Fibroblast of skin of right quadriceps (primary cell): Measurements from ENCODE around the gene PPP5C.
"Not testable (repeated sequence)": the region's sequence is repeated elsewhere in the genome, so short reads cannot be mapped to it uniquely, and the experiment has no call there.

Source experiments
- DNase-seq: peaks from one replicate; pipeline ENCODE4 v3.0.0-alpha.2; 2013

PPP5C gene, protein sequence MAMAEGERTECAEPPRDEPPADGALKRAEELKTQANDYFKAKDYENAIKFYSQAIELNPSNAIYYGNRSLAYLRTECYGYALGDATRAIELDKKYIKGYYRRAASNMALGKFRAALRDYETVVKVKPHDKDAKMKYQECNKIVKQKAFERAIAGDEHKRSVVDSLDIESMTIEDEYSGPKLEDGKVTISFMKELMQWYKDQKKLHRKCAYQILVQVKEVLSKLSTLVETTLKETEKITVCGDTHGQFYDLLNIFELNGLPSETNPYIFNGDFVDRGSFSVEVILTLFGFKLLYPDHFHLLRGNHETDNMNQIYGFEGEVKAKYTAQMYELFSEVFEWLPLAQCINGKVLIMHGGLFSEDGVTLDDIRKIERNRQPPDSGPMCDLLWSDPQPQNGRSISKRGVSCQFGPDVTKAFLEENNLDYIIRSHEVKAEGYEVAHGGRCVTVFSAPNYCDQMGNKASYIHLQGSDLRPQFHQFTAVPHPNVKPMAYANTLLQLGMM

DNA sequence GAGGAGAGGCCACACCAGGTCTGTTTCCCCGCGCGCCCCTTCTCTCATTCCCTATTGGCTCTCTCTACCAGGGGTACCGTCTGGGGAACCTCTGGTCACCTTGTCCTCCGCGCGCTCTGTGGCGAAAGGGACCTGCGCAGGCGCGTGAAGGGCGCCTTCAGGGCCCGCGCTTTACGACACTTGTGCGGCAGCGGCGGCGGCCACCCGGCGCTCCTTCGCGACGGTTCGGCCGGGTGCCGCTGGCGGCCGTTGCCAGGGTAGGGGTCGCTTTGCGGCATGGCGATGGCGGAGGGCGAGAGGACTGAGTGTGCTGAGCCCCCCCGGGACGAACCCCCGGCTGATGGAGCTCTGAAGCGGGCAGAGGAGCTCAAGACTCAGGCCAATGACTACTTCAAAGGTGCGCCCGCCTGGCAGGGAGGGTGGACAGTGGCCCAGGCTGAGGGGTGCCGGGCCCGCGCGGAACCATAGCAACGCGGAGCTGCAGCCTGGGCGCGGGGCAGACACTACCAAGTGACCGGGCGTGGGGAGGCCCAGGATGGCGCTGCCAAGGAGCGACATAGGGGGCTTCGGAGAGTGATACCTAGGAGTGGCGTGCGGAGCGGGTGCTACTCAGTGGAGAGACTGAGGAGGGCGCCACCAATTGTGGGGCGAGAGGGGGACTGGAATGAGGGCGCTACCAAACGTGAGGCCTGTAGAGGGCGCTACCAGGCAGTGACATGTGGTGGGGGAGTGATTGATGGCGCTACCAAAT, at the start of gene PPP5C:
PPP5C (plus strand) TSS at position 267 of the 751 bp plus-strand sequence; CDS start at position 277, 10 bp downstream.
- DNase-seq: peak; percentile 94

DNA sequence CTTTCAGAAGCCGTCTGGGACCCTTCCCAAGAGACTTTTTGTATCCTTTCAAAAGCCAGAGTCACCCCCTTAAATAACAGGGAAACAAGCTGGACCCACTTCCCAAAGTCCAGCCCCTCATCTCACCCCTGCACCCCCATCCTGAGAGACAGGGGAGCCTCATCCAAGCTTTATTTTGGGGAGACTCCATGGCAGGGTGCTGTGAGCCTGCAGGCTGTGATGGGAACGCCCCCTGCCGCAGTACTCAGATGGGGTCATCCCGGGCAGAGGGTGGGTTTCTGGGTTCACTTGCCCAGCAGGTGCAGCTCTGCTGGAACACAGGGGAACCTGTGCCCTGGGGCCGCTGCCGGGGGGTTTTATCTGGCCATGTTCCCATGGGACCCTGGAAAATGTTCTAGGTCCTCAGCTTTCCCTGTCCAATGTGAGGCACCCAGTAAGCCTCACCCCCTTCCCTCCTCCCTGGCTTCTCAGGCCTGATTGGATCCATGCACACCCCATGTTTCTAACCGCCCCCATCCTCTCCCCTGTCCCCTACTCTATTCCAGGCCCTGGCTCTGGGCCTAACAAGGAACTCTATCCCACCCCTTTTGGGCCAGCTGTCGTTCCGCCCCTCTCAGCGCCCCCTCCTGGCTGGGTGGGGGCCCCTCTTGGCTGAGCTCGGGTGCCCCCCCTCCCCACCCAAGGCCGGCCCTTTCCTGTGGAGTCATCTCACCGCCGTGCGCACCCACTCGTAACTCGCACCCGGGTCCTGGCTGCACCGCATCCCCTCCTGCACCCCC, 49.0 kb upstream of the PPP5C start:
- no peak for DNase-seq

DNA sequence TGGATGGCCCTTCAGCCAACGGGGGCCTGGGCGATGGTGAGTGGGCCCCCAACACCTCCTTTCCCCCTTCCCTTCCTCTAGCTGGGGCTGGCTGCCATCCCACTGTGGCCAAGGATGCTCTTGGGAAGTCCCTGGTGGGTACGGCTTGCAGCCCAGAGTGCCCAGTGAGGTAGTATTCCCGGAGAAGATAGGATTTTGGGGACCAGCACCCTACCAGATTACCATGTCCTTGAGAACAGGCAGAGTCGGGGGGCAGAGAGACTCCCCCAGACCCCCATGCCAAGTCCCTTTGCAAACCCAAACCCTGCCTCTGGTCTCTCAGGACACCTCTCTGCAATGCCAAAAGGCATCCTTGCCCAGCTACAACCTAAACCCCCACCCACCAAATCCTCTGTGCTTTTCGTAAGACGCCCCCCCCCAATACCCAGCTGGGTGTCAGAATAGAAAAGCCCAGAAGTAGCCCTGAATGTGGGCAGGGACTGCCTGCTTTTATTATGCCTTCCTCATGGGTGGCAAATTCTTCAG, 48.3 kb upstream of the PPP5C start:
- DNase-seq: no peak

GRCh38 chr19:46299004-46299509, 47.8 kb upstream of the PPP5C start:
- peak; percentile 91 for DNase-seq

- DNase-seq: no peak
Measured at GRCh38 chr19:46299695-46300094, 47.2 kb upstream of the PPP5C start.

- DNase-seq: no peak
Measured at GRCh38 chr19:46303322-46303690, 43.6 kb upstream of the PPP5C start.

- DNase-seq: peak; percentile 34
Measured at GRCh38 chr19:46303691-46304397, 43.0 kb upstream of the PPP5C start.

GRCh38 chr19:46306501-46306900, 40.4 kb upstream of the PPP5C start:
- no peak for DNase-seq

- no peak for DNase-seq
Measured at GRCh38 chr19:46308510-46308909, 38.4 kb upstream of the PPP5C start.

DNA sequence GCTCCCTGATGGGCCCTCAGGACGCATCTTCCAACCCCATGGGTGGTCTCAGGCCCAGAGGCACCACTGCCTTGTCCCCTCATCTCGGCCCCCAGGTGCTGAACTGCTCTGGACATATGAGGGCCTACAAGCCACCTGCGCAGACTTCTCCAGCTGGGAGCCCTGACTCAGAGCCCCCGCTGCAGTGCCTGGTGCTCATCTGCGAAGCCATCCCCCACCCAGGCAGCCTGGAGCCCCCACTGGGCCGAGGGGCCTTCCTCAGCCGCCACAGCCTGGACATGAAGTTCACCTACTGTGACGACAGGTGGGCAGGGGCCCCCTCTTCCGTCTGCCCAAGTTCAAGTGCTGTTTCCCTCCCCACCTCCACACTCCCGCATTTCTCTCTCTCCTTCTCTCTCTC, 37.8 kb upstream of the PPP5C start:
- DNase-seq: no peak

DNA sequence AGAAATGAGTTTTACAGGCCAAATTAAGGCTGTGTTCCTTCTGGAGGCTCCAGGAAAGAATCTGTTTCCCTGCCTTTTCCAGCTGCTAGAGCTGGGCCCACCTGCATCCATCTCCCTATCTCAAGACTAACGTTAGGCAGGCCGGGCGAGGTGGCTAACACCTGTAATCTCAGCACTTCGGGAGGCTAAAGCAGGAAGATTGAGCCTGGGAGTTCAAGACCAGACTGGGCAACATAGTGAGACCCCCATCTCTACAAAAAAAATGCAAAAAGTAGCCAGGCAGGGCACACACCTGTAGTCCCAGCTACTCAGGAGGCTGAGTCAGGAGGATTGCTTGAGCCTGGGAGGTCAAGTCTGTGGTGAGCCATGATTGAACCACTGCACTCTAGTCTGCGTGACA, 35.4 kb upstream of the PPP5C start:
- no peak for DNase-seq

DNA sequence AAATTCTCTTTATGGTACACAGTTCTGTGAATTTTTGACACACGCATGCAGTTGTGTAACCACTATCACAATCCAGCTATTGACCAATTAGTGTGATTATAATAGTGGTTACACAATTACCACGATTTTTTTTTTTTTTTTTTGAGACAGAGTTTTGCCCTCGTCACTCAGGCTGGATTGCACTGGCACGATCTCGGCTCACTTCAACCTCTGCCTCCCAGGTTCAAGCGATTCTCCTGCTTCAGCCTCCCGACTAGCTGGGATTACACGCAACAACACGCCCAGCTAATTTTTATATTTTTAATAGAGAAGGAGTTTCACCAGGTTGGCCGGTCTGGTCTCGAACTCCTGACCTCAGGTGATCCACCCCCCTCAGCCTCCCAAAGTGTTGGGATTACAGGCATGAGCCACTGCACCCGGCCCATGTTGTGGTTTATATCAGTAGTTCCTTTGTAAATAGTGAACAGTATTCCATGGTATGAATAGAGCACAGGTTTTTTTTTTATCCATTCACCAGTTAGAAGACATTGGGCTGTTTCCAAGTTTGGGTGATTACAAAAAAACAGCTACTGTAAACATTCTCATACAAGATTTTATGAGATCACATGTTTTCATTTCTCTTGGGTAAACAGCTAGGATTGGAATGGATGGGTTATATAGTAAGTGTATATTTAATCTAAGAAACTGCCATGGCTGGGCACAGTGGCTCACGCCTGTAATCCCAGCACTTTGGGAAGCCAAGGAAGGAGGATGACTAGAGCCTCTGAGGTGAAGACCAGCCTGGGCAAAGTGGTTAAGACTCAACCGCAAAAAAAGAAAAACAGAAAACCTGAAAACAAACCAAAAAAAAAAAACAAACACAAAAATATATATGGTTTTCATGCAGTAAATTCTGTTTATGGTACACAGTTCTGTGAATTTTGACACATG, 33.1 kb upstream of the PPP5C start:
- not testable (repeated sequence) for DNase-seq

DNA sequence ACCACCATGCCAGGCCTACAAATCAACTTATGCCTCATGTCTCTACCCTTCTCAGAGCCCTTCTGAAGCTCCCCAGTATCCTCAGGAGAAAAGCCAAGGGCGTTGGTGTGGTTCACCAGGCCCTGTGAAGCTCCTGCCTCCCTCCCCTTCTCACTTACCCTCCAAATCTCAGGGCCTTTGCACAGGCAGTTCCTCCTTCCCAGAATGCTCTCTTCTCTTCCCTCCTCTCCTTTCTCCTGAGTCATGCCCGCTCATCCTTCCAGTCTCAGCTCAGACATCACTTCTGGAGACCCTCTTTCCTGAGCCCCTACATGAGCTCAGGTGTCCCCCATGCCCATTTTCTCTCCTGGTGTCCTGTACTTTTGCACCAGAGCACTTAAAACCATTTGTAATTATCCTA, 29.5 kb upstream of the PPP5C start:
- no peak for DNase-seq

GRCh38 chr19:46319613-46320012, 27.3 kb upstream of the PPP5C start:
- no peak for DNase-seq

- DNase-seq: no peak
Measured at GRCh38 chr19:46320559-46320958, 26.3 kb upstream of the PPP5C start.

DNA sequence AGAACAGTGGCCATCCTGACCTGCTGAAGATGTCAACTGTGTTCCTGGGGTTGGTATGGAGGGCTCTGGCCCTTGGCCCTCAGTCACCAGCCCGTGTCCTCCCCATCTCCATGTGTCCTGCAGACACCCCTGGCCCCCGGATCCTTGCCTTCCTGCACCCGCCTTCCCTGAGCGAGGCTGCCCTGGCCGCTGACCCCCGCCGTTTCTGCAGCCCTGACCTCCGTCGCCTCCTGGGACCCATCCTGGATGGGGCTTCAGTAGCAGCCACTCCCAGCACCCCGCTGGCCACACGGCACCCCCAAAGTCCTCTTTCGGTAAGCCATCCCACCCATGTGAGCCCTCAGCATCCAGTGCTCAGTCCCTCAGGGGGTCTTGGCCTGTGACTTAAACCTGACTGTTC, 25.2 kb upstream of the PPP5C start:
- no peak for DNase-seq

DNA sequence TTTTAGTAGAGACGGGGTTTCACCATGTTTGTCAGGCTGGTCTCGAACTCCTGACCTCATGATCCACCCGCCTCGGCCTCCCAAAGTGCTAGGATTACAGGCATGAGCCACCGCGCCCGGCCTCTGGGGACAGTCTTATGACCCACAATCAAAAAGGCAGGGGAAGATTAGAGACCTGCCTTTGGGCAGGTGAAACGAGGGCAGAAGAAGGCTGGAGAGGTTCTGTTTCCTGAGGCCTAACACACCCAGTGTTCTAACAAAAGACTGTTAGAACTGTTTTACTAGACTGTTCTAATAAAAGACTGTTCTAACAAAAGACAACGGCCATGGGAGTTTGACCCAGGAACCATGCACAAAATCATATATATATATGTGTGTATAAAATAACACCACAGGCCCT, 23.7 kb upstream of the PPP5C start:
- DNase-seq: not testable (repeated sequence)

GRCh38 chr19:46324277-46324676, 22.6 kb upstream of the PPP5C start:
- DNase-seq: no peak

- no peak for DNase-seq
Measured at GRCh38 chr19:46326608-46327007, 20.3 kb upstream of the PPP5C start.

- no peak for DNase-seq
Measured at GRCh38 chr19:46328079-46328478, 18.8 kb upstream of the PPP5C start.

DNA sequence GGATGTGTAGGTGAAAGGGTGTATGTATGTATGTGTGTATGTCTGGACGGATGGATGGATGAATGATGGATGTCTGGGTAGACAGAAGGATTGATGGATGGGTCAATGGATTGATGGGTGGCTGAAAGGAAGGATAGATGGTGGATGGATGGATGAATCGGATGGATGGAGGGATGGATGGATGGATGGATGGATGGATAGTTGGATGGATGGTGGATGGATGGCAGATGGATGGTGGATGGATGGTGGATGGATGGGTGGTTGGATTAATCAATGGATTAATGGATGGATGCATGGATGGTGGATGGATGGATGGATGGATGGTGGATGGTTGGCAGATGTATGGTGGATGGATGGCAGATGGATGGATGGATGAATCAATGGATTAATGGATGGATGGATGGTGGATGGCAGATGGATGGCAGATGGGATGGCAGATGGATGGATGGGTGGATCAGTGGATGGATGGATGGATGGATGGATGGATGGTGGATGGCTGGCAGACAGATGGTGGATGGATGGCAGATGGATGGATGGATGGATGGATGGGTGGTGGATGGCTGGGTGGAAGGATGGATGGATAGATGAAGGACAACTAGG, 16.5 kb upstream of the PPP5C start:
- no peak for DNase-seq
